GM10266 (cell line): ENCODE results near the gene PRG3.
"Not testable (repeated sequence)": the region's sequence is repeated elsewhere in the genome, so short reads cannot be mapped to it uniquely, and the experiment has no call there.

Experiments
- DNase-seq: peaks from one replicate; pipeline ENCODE4 v3.0.0; 2012; ENCODE audit errors: extremely low spot score
- CTCF ChIP-seq: IDR thresholded peaks from 2 replicates; pipeline ENCODE4 v1.5.1; 2012; ENCODE audit warnings: mild to moderate bottlenecking, low read depth; ENCODE audit not compliant: control insufficient read depth, insufficient read depth; ENCODE audit errors: missing control alignments

PRG3 gene

GRCh38 chr11:57361926-57362325 is 19.0 kb downstream of the PRG3 start:
- DNase-seq, result no peak
- no peak for TF ChIP-seq CTCF

- not testable (repeated sequence) for DNase-seq
Measured at GRCh38 chr11:57361420-57361819, 19.5 kb downstream of the PRG3 start.

- no peak for DNase-seq
- TF ChIP-seq CTCF, result no peak
Measured at GRCh38 chr11:57360991-57361390, 20.0 kb downstream of the PRG3 start.

GRCh38 chr11:57359896-57360690 is 20.9 kb downstream of the PRG3 start:
- no peak for TF ChIP-seq CTCF
- no peak for DNase-seq

GRCh38 chr11:57359396-57359795 is 21.6 kb downstream of the PRG3 start:
- no peak for DNase-seq
- no peak for TF ChIP-seq CTCF

GRCh38 chr11:57358991-57359390 is 22.0 kb downstream of the PRG3 start:
- TF ChIP-seq CTCF, result no peak

GRCh38 chr11:57358543-57358961 is 22.4 kb downstream of the PRG3 start:
- DNase-seq, result no peak
- no peak for TF ChIP-seq CTCF

More at GRCh38 chr11:57358991-57359390, 22.0 kb downstream of the PRG3 start:
- DNase-seq, result no peak

- no peak for DNase-seq
- TF ChIP-seq CTCF, result no peak
Measured at GRCh38 chr11:57357856-57358255, 23.1 kb downstream of the PRG3 start.
